GM21737 (cell line): ENCODE measurements around the gene NUP214.
"Not testable (repeated sequence)": the region's sequence is repeated elsewhere in the genome, so short reads cannot be mapped to it uniquely, and the experiment has no call there.

Experiments used
- ATAC-seq: cut with Tn5 transposase; IDR thresholded peaks from one replicate; pipeline ENCODE4 v1.9.1; 2021; ENCODE audit warnings: mild to moderate bottlenecking, moderate library complexity; ENCODE audit not compliant: unreplicated experiment

The NUP214 gene

GRCh38 chr9:131115360-131115742, 10.0 kb upstream of the NUP214 start:
- not testable (repeated sequence) for ATAC-seq

GRCh38 chr9:131116281-131117120, 8.9 kb upstream of the NUP214 start:
- ATAC-seq = no peak

GRCh38 chr9:131117121-131117761, 8.1 kb upstream of the NUP214 start:
- no peak for ATAC-seq

GRCh38 chr9:131117762-131118145, 7.6 kb upstream of the NUP214 start:
- no peak for ATAC-seq

GRCh38 chr9:131119600-131119999, 5.8 kb upstream of the NUP214 start:
- no peak for ATAC-seq

GRCh38 chr9:131120620-131121228, 4.7 kb upstream of the NUP214 start:
- ATAC-seq = no peak

GRCh38 chr9:131121346-131121745, 4.0 kb upstream of the NUP214 start:
- no peak for ATAC-seq

- no peak for ATAC-seq
Measured at GRCh38 chr9:131122158-131122557, 3.2 kb upstream of the NUP214 start.

- ATAC-seq = no peak
Measured at GRCh38 chr9:131125038-131125287, 423 bp upstream of the NUP214 start.

- no peak for ATAC-seq
Measured at GRCh38 chr9:131126059-131126426, 657 bp downstream of the NUP214 start.

- no peak for ATAC-seq
Measured at GRCh38 chr9:131129183-131129582, 3.8 kb downstream of the NUP214 start.

GRCh38 chr9:131138676-131139075, 13.3 kb downstream of the NUP214 start:
- ATAC-seq = no peak

GRCh38 chr9:131140112-131140511, 14.7 kb downstream of the NUP214 start:
- ATAC-seq = no peak

- ATAC-seq = no peak
Measured at GRCh38 chr9:131140550-131140949, 15.2 kb downstream of the NUP214 start.

- ATAC-seq = no peak
Measured at GRCh38 chr9:131142160-131142559, 16.8 kb downstream of the NUP214 start.

- ATAC-seq = no peak
Measured at GRCh38 chr9:131144201-131144600, 18.8 kb downstream of the NUP214 start.

GRCh38 chr9:131145245-131145644, 19.9 kb downstream of the NUP214 start:
- ATAC-seq = no peak

- no peak for ATAC-seq
Measured at GRCh38 chr9:131146186-131146585, 20.8 kb downstream of the NUP214 start.

GRCh38 chr9:131148276-131148675, 22.9 kb downstream of the NUP214 start:
- no peak for ATAC-seq

- no peak for ATAC-seq
Measured at GRCh38 chr9:131148966-131149687, 23.7 kb downstream of the NUP214 start.

GRCh38 chr9:131149688-131150053, 24.3 kb downstream of the NUP214 start:
- no peak for ATAC-seq

- ATAC-seq = no peak
Measured at GRCh38 chr9:131153595-131153994, 28.2 kb downstream of the NUP214 start.
